ENCODE results near the gene NUDT17. TPM values are rescaled to one million over a fixed set of nuclear protein-coding genes. Genes with fewer than 3 reads are reported as not detected.

The NUDT17 gene
- total and polyA plus RNA-seq, 9 of the 15 experiments (the other 6 are each of a cell fraction or from before 2014, with no cell fraction given): 2.1 to 10.0 (median 6.1) TPM

- TF ChIP-seq CHD7 (IDR thresholded peaks at IDR 0.05; ENCODE audit: low read depth, low read length): no peak
- no peak for TF ChIP-seq ZNF584 (CRISPR knock-in tag; IDR thresholded peaks at IDR 0.05; ENCODE audit: low read depth)
- TF ChIP-seq BRD4 (IDR thresholded peaks at IDR 0.05): no peak
- TF ChIP-seq SREBF2 (CRISPR knock-in tag; IDR thresholded peaks at IDR 0.05): no peak
- TF ChIP-seq ZFX (CRISPR knock-in tag; IDR thresholded peaks at IDR 0.05): no peak
- no peak for TF ChIP-seq SAP30 (IDR thresholded peaks at IDR 0.05; ENCODE audit: borderline replicate concordance, insufficient read depth, low read depth, low read length, poor library complexity, severe bottlenecking)
- no peak for TF ChIP-seq SAFB2 (IDR thresholded peaks at IDR 0.05; ENCODE audit: borderline replicate concordance, low read depth, low read length, severe bottlenecking)
- no peak for TF ChIP-seq IFI16 (CRISPR knock-in tag; IDR thresholded peaks at IDR 0.05)
- no peak; the same call in 1 of the 2 replicates for TF ChIP-seq THRB (CRISPR knock-in tag; conservative IDR thresholded peaks at IDR 0.05)
These were observed 46.4 kb downstream of the NUDT17 start (continued) for GRCh38 chr1:145891587-145892485.
